SKM-1 (cell line): Measurements from ENCODE around the gene SCO2.
"Not testable (repeated sequence)": the region's sequence is repeated elsewhere in the genome, so short reads cannot be mapped to it uniquely, and the experiment has no call there.

Experiments
- DNase-seq: peaks from one replicate; lab custom pipeline; 2025; ENCODE audit not compliant: unreplicated experiment; lab: John Stamatoyannopoulos, UW

SCO2 gene

DNA sequence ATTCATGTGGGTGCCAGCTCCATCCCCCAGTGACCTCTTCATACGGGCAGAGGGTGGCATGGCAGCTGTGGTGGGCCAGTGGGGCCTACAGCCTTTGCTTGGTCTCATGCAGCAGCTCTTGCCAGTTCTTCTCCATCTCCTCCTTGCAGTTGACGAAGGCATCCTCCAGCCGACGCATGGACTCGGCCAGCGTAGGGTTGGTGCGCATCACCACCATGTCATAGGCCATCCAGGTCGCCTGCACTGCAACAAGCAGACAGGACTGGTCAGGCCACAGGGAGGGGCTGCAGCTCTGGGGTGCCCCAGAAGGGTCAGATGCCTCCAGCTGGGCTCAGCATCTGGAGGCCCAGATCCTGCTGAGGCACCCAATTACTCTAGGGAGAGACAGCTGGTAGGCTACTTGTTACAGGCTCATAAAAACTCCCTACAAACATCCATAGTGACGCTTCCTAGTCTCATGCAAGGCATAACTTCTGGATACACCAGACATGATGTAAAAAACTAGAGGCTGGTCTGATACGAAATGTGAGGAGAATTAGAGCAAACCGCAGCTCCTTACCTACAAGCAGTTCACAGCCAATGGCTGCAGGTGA lies 25.9 kb upstream of the SCO2 start:
- no peak for DNase-seq

DNA sequence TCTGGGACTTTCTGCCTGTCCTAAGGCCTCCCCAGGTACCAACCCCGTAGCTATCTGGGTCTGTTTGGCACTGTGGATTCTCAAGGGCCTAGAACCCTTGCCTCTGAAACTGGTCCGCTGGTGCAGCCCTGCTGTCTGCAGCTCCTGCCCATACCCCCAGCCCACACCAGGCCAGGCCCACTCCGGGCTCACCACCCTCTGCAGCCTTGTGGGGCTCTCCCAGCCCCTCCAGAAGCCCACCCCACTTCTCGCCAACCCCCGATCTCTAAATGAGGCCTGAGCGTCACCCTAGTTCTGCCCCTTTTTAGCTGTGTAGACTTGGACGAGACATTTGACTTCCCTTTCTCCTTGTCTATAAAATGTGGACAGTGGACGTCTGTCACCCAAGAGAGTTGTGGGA lies 25.0 kb upstream of the SCO2 start:
- no peak for DNase-seq

DNA sequence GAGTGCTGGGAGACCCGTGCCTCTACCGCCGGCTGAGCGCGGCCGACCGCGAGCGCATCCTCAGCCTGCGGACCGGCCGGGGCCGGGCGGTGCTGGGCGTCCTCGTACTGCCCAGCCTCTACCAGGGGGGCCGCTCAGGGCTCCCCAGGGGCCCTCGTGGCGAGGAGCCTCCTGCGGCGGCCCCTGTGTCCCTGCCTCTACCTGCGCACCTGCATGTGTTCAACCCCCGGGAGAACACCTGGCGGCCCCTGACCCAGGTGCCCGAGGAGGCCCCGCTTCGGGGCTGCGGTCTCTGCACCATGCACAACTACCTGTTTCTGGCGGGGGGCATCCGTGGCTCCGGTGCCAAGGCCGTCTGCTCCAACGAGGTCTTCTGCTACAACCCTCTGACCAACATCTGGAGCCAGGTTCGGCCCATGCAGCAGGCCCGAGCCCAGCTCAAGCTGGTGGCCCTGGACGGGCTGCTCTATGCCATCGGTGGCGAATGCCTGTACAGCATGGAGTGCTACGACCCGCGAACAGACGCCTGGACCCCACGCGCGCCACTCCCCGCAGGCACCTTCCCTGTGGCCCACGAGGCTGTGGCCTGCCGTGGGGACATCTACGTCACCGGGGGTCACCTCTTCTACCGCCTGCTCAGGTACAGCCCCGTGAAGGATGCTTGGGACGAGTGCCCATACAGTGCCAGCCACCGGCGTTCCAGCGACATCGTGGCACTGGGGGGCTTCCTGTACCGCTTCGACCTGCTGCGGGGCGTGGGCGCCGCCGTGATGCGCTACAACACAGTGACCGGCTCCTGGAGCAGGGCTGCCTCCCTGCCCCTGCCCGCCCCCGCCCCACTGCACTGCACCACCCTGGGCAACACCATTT lies 23.8 kb upstream of the SCO2 start:
- DNase-seq = no peak

DNA sequence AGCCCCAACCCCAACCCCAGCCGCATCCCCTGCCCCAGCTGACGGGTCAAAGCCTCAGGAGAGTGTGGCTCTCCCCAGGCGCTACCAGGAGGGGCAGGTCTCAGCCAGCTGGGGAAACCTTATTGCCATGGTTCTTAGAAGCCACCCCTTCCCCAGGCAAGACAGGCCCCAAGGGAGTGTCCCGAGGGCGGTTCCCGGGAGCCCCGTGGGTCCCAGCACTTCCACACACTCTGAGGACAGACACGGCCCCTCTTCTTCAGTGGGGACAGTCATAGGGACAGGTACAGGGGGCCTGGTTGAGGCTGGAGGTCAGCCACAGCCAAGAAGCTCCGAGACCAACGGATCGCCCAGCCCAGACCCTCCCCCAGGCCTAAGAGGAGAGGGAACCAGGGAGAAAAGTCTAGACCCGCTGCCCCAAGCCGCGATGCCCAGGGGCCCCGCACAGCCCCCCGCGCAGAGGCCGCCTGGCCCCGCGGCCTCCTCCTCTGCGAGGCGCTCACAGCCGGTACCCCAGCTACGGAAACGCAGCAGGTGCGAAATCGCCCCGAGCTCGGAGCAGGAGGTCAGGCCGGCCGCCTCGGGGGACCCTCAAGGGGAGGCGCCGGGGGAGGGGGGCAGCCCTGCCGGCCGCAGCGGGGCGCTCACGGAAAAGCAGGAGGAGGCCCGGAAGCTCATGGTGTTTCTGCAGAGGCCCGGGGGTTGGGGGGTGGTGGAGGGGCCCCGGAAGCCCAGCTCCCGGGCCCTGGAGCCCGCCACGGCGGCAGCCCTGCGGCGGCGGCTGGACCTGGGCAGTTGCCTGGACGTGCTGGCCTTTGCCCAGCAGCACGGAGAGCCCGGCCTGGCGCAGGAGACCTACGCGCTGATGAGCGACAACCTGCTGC lies 22.9 kb upstream of the SCO2 start:
- no peak for DNase-seq

DNA sequence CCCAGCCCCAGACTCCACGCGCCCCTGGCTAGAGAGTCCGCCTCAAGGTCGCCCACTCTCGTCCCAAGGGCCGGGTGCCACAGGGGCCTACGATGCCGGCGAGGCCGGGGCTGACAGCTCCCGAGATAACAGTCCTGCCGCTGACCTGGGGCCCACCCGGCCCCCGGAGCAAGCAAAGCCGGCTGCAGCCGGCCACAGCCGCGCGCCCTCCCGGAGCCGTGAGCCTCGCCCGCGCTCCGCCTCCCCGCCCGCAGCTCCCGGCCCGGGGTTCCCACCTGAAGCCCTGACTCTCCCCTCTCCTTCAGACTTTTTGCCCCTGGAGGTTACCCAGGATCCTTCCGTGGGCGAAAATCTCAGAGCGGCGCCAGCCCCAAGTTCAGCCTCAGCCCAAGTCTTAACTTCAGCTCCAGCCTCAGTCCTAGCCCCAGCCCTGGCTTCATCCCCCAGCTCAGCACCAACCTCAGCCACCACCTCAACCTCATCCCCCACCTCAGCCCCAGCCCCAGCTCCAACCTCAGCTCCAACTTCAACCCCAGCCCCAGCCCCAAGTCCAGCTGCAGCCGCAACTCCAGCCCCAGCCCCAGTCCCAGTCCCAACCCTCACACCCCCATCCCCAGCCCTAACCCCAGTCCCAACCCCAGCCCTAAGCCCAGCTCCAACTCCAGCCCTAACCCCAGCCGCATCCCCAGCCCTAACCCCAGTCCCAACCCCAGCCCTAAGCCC lies 22.0 kb upstream of the SCO2 start:
- DNase-seq = no peak

DNA sequence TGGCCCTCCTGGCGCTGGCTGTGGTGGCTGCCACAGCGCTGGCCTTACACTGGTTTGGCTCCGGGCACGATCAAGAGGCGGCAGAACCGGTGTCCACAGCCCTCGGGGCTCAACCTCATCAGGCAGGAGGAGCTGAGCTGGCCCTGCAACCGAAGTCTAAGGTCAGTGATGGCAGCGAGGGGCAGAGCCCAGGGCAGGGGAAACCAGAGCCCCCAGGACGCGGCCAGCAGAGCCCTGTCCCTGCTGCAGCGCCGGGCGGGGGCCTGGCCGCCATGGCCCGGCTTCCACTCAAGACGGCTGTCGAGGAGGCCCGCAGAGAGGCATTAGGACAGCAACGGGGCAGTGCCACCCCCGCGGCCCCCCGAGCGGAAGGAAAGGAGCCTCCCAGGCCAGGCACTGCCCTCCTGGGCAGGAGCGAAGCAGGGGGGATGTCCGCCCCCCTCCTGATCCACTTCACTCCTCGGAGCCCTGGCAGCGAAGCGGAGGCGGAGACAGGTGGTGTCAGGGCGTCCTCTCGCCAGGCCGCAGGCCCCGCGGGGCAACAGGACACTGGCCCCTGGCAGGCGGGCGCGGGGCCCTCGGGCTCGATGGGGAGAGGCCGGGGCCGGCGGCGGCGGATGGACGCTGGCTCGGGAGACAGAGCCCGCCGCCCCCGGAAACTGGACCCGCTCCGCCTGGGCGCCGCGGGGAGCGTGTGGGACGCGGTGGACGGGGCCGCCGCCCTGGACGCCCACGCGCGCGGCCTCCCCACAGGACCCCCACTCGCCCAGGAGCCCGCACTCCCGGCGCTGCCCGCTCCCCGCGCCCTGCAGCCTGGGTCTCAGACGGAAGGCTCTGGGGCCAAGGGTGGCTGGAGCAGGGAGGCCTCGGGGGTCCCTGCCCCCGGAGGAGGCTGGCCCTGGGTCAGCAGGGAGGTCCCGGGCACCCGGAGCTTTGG lies 21.2 kb upstream of the SCO2 start:
- DNase-seq = no peak

DNA sequence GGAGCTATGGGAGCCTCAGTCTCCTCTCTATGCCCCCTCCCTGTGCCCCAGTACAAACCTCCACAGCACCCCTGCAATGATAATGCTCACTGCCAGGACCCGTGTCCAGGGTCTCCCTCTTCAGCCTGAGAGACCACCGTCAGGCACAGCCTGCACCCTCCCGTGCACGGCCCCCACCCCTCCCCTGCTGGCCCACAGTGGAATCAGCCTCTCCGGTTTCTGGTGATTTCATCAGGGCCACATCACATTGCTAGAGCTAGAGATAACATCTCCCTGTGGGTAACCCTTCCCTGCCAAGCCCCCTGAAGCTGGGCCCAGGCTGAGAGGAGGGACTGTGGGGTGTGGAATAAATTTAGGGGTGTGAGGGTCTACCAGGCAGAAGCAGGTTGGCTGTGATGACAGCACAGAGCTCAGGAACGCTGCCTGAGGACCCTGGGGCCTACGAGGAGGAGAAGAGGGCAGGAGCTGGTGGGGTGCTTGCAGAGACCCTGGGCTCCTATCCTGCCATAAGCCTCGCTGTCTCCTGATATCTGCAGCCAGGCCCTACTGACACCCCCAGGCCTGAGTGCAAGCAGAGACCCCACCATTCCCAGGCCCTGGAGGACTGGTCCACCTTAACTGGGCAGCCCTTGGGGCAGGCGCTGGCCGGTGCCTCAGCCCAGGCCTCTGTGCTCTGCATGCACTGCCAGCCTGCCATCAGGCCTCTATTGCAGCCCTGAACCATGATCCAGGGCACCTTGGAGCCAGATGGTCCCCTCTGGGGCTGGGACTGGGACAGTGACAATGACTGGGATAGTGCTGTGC lies 20.3 kb upstream of the SCO2 start, which contains the start of gene KLHDC7B:
Gene KLHDC7B (plus strand): TSS at position 378 of the 804 bp plus-strand sequence. CDS start 345 bp downstream, at position 723.
- no peak for DNase-seq

DNA sequence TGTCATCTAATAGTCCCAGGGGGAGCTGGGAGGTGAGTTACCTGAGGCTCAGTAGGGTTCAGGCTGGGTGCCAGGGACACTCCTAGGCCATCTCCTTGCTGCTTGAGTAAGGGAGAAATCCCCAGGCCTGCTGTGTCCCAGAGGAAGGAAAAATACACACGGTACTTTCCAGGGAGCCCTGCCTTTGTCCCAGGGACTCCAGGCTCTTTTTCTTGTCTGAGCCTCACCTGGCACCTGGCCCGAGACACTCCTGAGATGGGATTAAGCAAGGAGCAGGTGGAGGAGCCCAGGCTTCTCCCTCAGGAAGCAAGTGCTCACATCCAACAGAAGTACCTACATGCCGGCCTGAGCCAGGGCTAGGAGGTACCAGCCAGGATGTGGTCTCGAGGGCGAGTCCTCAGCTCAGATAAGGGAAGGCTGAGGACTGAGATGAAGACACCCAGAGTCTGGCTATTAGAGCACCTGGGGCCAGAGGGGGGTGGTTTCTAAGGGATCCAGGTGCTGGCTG lies 19.4 kb upstream of the SCO2 start:
- DNase-seq = no peak

DNA sequence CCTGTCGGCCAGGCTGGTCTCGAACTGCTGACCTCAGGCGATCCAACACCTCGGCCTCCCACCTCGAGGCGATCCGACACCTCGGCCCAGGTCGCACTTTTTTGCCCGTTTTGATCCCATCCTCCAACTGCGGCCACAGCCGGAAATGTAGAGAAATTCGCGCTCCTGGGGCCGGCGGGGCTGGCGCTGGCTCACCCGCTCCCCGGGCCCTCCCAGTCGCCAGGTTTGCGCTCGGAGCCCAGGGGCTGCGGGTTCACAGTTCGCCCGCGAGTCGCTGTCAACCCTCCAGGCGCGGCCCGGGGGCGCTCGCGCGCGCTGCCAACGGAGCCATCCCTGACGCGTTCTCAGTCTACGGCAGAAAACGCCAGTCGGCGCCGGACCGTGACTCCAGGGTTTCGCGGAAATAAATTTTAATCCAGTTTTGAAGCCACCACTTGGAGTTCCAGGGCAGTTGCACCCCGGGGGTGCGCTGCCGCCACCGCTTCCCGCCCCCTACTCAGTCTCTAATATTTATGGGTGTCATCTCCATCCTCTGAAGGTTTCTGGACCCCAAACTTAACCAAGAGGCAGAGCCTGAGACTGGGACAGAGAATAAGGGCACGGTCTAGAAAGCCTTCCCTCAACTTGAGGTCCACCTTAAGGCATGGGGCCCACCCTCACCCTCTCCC lies 18.8 kb upstream of the SCO2 start:
- no peak for DNase-seq

DNA sequence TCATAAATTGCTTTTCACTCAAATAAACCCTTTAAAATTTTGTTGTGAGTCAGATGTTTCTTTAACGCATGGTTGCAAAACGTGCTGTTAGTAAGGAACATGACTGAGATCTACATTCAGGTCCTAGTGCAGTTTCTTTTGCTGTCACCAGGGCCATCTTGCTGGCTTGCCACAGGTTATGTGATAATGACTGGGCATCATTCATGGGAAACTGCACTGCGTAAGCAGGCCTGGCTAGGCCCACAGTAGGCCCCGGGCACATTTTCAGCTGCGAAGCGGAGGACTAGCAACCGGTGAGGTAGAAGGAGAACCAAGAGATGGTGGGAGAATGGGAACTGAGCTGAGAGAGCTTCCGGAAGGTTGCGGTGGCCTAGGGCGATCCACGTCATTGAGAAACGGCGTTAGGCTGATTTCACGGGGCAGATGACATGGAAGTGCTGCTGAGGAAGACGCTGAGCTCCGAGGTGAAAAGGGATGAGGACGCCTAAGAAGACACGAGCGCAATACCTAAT lies 17.1 kb upstream of the SCO2 start:
- peak; percentile 28 for DNase-seq

DNA sequence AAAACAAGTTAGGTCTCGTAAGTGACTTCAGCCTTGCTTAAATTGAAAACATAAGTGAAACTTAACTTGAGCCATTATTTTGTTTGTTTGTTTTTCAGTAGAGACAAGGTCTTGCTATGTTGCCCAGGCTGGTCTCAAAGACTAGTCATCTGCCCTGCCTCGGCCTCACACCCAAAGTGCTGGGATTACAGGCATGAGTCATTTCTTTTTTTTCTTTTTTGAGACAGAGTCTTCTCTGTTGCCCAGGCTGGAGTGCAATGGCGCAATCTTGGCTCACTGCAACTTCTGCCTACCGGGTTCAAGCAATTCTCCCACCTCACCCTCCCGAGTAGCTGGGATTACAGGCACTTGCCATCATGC lies 16.2 kb upstream of the SCO2 start:
- DNase-seq = peak; percentile 68

DNA sequence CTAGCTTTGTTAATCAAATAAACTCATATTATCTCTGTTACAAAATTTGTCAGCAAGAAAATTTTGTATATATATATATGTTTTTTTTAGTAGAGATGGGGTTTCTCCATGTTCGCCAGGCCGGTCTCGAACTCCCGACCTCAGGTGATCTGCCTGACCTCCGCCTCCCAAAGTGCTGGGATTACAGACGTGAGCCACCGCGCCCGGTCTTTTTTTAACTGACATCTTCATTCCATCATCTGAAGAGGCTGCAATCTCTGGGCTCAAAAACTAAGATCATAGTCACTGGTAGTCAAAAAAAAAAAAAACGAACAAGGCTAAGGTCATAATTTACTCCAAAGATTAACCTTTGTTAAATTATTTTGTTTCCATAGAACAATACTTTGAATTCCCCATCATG lies 15.0 kb upstream of the SCO2 start:
- DNase-seq = no peak

DNA sequence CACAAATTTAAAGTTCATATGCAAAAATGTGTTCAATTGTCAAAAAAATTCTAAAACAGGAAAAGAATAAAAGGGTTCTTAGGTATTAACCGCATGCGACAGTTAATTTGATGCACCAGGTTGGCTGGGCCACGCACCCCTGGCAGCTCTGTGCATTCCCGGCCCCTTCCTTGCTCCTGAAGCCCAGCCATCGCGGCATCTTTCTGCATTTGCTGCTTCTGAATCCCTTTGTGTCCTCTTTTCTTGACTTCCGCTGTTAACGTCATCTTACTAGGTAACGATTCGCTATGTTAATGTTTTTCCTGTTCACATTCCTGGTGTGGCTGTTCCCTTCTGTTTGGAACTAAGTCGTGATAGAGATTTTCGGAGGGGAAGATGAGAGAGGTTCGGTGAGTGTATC lies 12.4 kb upstream of the SCO2 start:
- DNase-seq = no peak

DNA sequence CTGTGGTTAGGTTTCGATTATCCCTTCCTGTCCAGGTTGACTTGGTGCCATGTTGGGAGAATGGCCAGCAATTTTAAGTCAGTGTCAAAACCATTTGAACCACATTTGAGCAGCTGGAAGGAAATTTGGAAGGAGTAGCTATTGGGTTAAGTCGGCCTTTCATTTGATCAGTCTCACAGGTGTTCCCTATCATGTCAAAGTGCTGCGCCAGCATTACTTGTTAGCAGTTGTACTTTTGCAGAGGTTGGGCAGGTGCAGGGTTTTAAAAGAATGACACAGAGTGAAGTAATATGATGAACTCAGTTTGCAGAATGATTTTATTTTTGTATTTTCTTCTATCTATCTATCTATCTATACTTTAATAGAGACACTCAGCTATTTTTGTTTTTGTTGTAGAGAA lies 10.8 kb upstream of the SCO2 start:
- no peak for DNase-seq

DNA sequence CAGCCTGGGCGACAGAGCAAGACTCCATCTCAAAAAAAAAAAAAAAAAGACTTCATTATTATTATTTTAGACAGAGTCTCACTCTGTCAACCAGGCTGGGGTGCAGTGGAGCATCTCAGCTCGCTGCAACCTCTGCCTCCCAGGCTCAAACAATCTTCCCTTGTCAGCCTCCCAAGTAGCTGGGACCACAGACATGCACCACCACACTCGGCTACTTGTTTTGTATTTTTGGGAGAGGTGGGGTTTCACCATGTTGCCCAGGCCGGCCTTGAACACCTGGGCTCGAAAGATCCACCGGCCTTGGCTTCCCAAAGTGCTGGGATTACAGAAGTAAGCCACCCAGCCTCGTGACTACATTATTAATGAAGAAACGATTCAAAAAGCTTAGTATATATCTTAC lies 9.7 kb upstream of the SCO2 start:
- DNase-seq = no peak

DNA sequence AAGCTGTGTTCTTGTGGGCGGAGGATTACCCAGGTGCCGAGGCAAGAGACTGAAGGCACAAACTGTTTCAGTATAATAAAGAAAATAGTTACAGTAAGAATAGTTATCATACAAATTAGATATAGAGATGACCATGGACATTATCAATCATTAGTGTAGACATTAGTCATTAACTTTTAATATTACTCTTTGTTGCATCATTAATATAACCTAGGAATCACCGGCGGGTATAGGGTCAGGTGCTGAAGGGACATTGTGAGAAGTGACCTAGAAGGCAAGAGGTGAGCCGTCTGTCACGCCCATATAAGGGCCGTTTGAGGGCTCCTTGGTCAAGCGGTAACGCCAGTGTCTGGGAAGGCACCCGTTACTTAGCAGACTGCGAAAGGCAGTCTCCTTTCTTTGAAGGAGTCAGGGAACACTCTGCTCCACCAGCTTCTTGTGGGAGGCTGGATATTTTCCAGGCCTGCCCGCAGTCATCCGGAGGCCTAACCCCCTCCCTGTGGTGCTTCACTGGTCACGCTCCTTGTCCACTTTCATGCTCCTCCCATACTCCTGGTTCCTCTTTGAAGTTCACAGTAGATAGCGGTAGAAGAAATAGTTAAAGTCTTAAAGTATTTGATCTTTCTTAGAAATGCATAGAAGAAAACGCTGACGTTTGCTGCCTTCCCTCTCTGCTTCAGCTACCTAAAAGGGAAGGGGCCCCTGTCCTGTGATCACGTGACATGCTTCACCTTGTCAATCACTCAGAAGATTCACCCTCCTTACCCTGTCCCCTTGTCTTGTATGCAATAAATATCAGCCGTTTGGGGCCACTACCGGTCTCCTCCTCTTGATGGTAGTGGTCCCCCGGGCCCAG lies 8.7 kb upstream of the SCO2 start:
- DNase-seq = not testable (repeated sequence)
